GM12891 (cell line): ENCODE data around the gene VPS33A.

ENCODE experiments used
- POLR2A ChIP-seq: IDR thresholded peaks from 2 replicates; pipeline ENCODE4 v1.6.1; 2011; ENCODE audit warnings: low read depth, low read length, control low read depth
- POLR2AphosphoS5 ChIP-seq: IDR thresholded peaks from 2 replicates; pipeline ENCODE4 v1.6.1; 2011; ENCODE audit warnings: low read depth, low read length, control low read depth
- POU2F2 ChIP-seq: IDR thresholded peaks from 2 replicates; pipeline ENCODE4 v1.6.1; 2011; ENCODE audit warnings: low read depth, mild to moderate bottlenecking, control low read depth, low read length, moderate library complexity
- SPI1 ChIP-seq: IDR thresholded peaks from 2 replicates; pipeline ENCODE4 v1.6.1; 2011; ENCODE audit warnings: low read depth, low read length, control low read depth
- TAF1 ChIP-seq: IDR thresholded peaks from 2 replicates; pipeline ENCODE4 v1.6.1; 2011; ENCODE audit warnings: low read depth, low read length, control low read depth

DNA sequence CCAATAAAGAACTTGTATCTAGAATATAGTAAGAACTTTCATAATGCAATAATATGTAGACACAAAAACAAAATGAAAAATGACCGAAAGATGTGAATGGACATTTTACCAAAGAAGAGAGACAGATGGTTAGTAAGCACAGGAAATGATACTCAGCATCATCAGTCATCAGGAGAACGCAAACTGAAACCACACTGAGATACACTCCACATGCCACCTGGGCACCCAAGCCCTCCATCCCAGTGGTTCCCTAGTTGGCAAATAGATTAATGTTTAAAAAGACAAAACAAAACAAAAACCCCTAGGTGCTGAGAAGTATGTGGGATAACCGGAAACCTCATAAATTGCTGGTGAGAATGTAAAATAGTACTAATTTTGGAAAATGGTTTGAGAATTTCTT lies 26.8 kb upstream of the VPS33A start:
- TF ChIP-seq TAF1 (no peak), POLR2A (no peak), POLR2AphosphoS5 (no peak), SPI1 (no peak; the same call in 1 of the 2 replicates), POU2F2 (no peak)
